ENCODE results near the gene CACNB2.

- no peak for TF ChIP-seq POLR2A (IDR thresholded peaks at IDR 0.05)
- TF ChIP-seq CTCF (IDR thresholded peaks at IDR 0.05), result no peak
- no peak for TF ChIP-seq POLR2AphosphoS5 (IDR thresholded peaks at IDR 0.05)
Measured at GRCh38 chr10:18504161-18504560, 363.9 kb downstream of the CACNB2 start.

Data from prostate gland (tissue), 2 donors.